HepG2 (cell line): Measurements from ENCODE around the gene LAMB2. TPM values are rescaled to one million over a fixed set of nuclear protein-coding genes. Genes with fewer than 3 reads are reported as not detected.

Experiments used
- CBX1 ChIP-seq: IDR thresholded peaks from one replicate; pipeline ENCODE4 v1.6.1; 2016; ENCODE audit warnings: antibody characterized with exemption, low read depth
- ETV5 ChIP-seq: IDR thresholded peaks from 2 replicates; pipeline ENCODE4 v1.6.1; 2018; ENCODE audit warnings: missing biosample characterization, missing genetic modification reagents, inconsistent platforms, borderline replicate concordance
- GMEB1 ChIP-seq: sonication (generic); formaldehyde crosslinking; IDR thresholded peaks from 2 replicates; pipeline ENCODE4 v1.5.1; 2020; ENCODE audit warnings: missing genetic modification reagents, mild to moderate bottlenecking, borderline replicate concordance
- HOXA3 ChIP-seq: sonication (generic); formaldehyde crosslinking; IDR thresholded peaks from 2 replicates; pipeline ENCODE4 v1.5.0; 2020; ENCODE audit warnings: missing genetic modification reagents
- KAT8 ChIP-seq: IDR thresholded peaks from 2 replicates; pipeline ENCODE4 v1.6.1; 2016; ENCODE audit warnings: missing genetic modification reagents, missing compliant biosample characterization
- KLF15 ChIP-seq: sonication (generic); formaldehyde crosslinking; IDR thresholded peaks from 2 replicates; pipeline ENCODE4 v1.8.1; 2023; ENCODE audit warnings: borderline replicate concordance, mild to moderate bottlenecking, inconsistent platforms, missing genetic modification reagents, mixed read lengths
- LCORL ChIP-seq, 2 experiments: fragments of 450-650 bp in 1 of 2; sonication (generic) in 1 of 2; formaldehyde crosslinking in 1 of 2; IDR thresholded peaks; 2 replicates each; pipeline versions ENCODE4 v1.5.0 to v1.6.1; 2017 to 2020; ENCODE audit warnings: antibody characterized with exemption in 1 of 2, missing genetic modification reagents in 1 of 2
- MED1 ChIP-seq: sonication (generic); formaldehyde crosslinking; IDR thresholded peaks from 2 replicates; pipeline ENCODE4 v1.4.0; 2020; ENCODE audit warnings: missing genetic modification reagents
- NR2F2 ChIP-seq: IDR thresholded peaks from 2 replicates; pipeline ENCODE4 v1.6.1; 2012; ENCODE audit warnings: low read depth, inconsistent platforms, borderline replicate concordance
- POGZ ChIP-seq: sonication (generic); formaldehyde crosslinking; IDR thresholded peaks from 2 replicates; pipeline ENCODE4 v1.4.0; 2020; ENCODE audit warnings: mild to moderate bottlenecking, missing genetic modification reagents
- POLR2G ChIP-seq: fragments of 200-400 bp; formaldehyde crosslinking; IDR thresholded peaks from 2 replicates; pipeline ENCODE4 v1.6.1; 2018; ENCODE audit warnings: mild to moderate bottlenecking, low read depth, low read length, moderate library complexity
- SNAPC5 ChIP-seq: sonication (generic); formaldehyde crosslinking; IDR thresholded peaks from 2 replicates; pipeline ENCODE4 v1.8.1; 2023; ENCODE audit warnings: mild to moderate bottlenecking, missing genetic modification reagents, borderline replicate concordance
- SP4 ChIP-seq: sonication (generic); formaldehyde crosslinking; IDR thresholded peaks from 2 replicates; pipeline ENCODE4 v1.8.1; 2023; ENCODE audit warnings: mild to moderate bottlenecking, missing genetic modification reagents
- THAP9 ChIP-seq: sonication (generic); formaldehyde crosslinking; IDR thresholded peaks from 2 replicates; pipeline ENCODE4; 2020; ENCODE audit warnings: missing genetic modification reagents, mild to moderate bottlenecking, borderline replicate concordance
- U2AF1 ChIP-seq: fragments of 200-400 bp; formaldehyde crosslinking; optimal IDR thresholded peaks from 2 replicates; pipeline ENCODE3; 2017; ENCODE audit warnings: mild to moderate bottlenecking, low read depth, low read length
- XRCC5 ChIP-seq: fragments of 200-400 bp; formaldehyde crosslinking; optimal IDR thresholded peaks from 2 replicates; pipeline ENCODE3; 2017; ENCODE audit warnings: mild to moderate bottlenecking, low read length
- ZMYM3 ChIP-seq: sonication (generic); formaldehyde crosslinking; IDR thresholded peaks from 2 replicates; pipeline ENCODE4 v1.5.1; 2020; ENCODE audit warnings: mild to moderate bottlenecking, missing genetic modification reagents
- ZNF136 ChIP-seq: sonication (generic); formaldehyde crosslinking; IDR thresholded peaks from 2 replicates; pipeline ENCODE4 v1.8.1; 2022; ENCODE audit warnings: low read depth, mild to moderate bottlenecking, moderate library complexity, missing genetic modification reagents
- ZNF180 ChIP-seq: sonication (generic); formaldehyde crosslinking; IDR thresholded peaks from 2 replicates; pipeline ENCODE4 v1.4.0; 2020; ENCODE audit warnings: low read depth, missing genetic modification reagents, borderline replicate concordance
- ZNF7 ChIP-seq: IDR thresholded peaks from 2 replicates; pipeline ENCODE4 v1.6.1; 2016; ENCODE audit warnings: missing biosample characterization, missing genetic modification reagents
- ZNF724P ChIP-seq: sonication (generic); formaldehyde crosslinking; IDR thresholded peaks from 2 replicates; pipeline ENCODE4 v1.8.0; 2022; ENCODE audit warnings: missing genetic modification reagents, borderline replicate concordance
- ZNF746 ChIP-seq: sonication (generic); formaldehyde crosslinking; IDR thresholded peaks from 2 replicates; pipeline ENCODE4 v1.8.0; 2022; ENCODE audit warnings: mild to moderate bottlenecking, missing genetic modification reagents
- ZNF770 ChIP-seq: sonication (generic); formaldehyde crosslinking; IDR thresholded peaks from 2 replicates; pipeline ENCODE4 v1.5.0; 2020; ENCODE audit warnings: mild to moderate bottlenecking, missing genetic modification reagents
- polyA plus RNA-seq, 8 experiments: library from polyadenylated mRNA; depleted of rRNA in 3 of 8; stranded (reverse) in 7 of 8; unstranded in 1 of 8; fragments of >200 nt; fragmentation: Illumina TruSeq in 4 of 8; extraction: Trizol in 4 of 8; gene quantifications; 2 replicates each; pipeline versions ENCODE4 v1.2.1 to v1.2.3, GENCODE V29; 2011 to 2016; ENCODE audit warnings: low read depth in 4 of 8, missing spikeins in 1 of 8, mixed read lengths in 1 of 8; ENCODE audit not compliant: insufficient read depth in 1 of 8
- total RNA-seq, 5 experiments: library from RNA; depleted of rRNA; stranded (reverse); fragments of >200 nt; fragmentation: Illumina TruSeq; extraction: Trizol; gene quantifications; 2 replicates each; pipeline ENCODE4 v1.2.3, GENCODE V29; 2016; ENCODE audit warnings: low read depth in 1 of 5

Gene LAMB2
- total and polyA plus RNA-seq, 2 of the 13 experiments (the other 11 are each of a cell fraction or from before 2014, with no cell fraction given) = 208 to 443 TPM

GRCh38 chr3:49133226-49133951, 539 bp upstream of the LAMB2 start (continued):
- TF ChIP-seq GMEB1 (CRISPR knock-in tag) (0 out of 2 replicates have a peak, but pooled peaks have one; percentile 8), POLR2G (peak; percentile 70), ZNF770 (CRISPR knock-in tag) (no peak), THAP9 (CRISPR knock-in tag) (no peak), ZMYM3 (peak; percentile 17; the same call in 1 of the 2 replicates), XRCC5 (peak; percentile 80), SNAPC5 (CRISPR knock-in tag) (no peak), ZNF136 (CRISPR knock-in tag) (no peak), KAT8 (CRISPR knock-in tag) (0 out of 2 replicates have a peak, but pooled peaks have one; percentile 29), ETV5 (CRISPR knock-in tag) (0 out of 2 replicates have a peak, but pooled peaks have one; percentile 8), NR2F2 (0 out of 2 replicates have a peak, but pooled peaks have one; percentile 33), ZNF180 (CRISPR knock-in tag) (no peak), ZNF746 (peak; percentile 53; the same call in 1 of the 2 replicates), POGZ (CRISPR knock-in tag) (0 out of 2 replicates have a peak, but pooled peaks have one; percentile 6), LCORL (IDR thresholded peaks at IDR 0.05) (no peak), LCORL (CRISPR knock-in tag; IDR thresholded peaks at IDR 0.05) (0 out of 2 replicates have a peak, but pooled peaks have one; percentile 44), U2AF1 (peak; percentile 37), MED1 (CRISPR knock-in tag) (no peak; the same call in 1 of the 2 replicates), CBX1 (no peak), SP4 (CRISPR knock-in tag) (0 out of 2 replicates have a peak, but pooled peaks have one; percentile 21), ZNF724P (CRISPR knock-in tag) (no peak), KLF15 (CRISPR knock-in tag) (no peak), HOXA3 (peak; percentile 20; the same call in 1 of the 2 replicates), ZNF7 (no peak)
